GM19035 (cell line): Measurements from ENCODE around the gene LARP7.
"Not testable (repeated sequence)": the region's sequence is repeated elsewhere in the genome, so short reads cannot be mapped to it uniquely, and the experiment has no call there.

Experiments used
- ATAC-seq: cut with Tn5 transposase; IDR thresholded peaks from one replicate; pipeline ENCODE4 v1.9.1; 2021; ENCODE audit not compliant: unreplicated experiment

Gene LARP7

GRCh38 chr4:112636688-112637551 lies at the start of gene LARP7, which contains the start of gene ZGRF1:
Gene LARP7, plus strand, starts transcription at chr4:112637143. Its CDS starts 7,527 bp downstream, at chr4:112644670.
Gene ZGRF1, minus strand, starts transcription at chr4:112636909. Its CDS starts 3,733 bp downstream, at chr4:112633176.
- ATAC-seq = peak; percentile 91

DNA sequence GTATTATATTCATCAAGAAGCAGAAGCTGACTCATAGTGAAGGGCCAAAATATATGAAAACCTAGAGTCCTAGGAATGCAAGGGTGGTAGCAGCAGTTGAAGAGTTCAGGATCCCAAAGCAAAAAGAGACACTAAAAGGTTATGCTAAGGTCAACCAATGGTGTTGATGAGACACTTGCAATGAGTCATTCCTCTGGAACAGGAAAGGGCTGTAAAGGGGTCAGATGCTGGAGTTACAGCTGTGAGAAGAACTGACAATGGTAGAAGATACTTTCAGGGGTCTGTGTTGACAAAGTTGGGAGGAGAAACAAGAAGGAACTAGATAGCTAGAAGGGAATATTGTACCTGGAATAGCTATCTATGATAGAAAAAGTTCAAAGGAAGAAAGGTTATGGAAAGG lies 47.7 kb upstream of the LARP7 start:
- ATAC-seq = no peak

DNA sequence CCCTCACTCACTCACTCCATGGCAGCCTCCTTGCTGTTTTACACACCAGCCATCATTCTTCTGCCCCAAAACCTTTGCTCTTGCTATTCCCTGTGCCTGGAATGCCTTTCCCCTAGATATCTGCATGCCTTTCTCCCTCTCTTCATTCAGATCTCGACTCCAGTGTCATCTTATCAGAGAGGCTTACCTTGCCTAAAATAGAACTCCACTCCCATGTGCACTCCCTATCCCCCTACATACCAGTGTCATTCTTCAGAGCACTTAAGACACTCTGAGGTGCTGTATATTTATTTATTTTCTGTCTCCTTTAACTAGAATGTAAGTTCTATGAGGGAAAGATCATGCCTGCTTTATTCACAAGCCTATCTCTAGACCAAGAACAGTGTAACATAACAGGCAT lies 45.4 kb upstream of the LARP7 start:
- ATAC-seq = no peak

DNA sequence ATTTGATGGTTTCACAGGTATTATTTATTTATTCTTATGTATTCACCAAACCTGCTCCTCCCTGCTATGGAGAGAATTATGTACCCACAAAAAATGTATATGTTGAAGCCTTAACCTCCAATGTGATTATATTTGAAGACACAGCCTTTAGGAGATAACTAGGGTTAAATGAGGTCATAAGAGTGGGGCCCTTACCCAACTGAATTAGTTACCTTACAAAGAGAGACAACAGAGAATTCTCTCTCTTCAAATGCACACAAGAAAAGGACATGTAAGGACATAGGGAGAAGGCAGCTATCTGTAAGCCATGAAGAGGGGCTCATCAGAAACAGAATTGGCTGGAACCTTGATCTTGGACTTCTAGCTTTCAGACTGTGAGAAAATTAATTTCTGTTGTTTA lies 44.2 kb upstream of the LARP7 start:
- no peak for ATAC-seq

DNA sequence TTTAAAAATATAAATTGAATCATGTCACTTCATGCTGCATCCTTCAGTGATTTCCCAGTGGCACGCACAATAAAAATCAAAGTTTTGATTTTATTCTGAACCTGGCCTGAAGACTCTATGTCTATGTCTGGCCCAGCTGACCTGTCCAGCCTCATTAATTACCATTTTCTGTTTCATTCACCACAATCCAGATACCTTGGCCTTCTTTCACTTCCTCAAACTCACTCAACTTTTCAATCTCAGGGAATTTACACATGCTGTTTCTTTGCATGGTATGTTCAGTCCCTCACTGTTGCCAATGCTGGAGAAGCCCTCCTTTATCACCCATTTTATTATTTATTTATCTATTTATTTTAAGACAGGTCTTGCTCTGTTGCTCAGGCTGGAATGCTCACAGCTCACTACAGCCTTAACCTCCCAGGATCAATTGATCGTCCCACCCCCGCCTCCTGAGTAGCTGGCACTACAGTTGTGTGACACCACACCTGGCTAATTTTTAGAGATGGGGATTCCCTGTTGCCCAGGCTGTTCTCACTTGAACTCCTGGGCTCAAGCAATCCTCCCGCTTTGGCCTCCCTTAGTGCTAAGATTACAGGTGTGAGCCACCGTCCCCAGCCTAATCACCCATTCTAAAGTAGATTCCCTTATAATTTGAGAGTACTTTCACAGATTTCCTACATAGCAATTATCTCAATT lies 43.4 kb upstream of the LARP7 start:
- no peak for ATAC-seq

GRCh38 chr4:112594993-112595392 lies 42.0 kb upstream of the LARP7 start:
- ATAC-seq = no peak

- ATAC-seq = peak; percentile 78
These were observed 32.4 kb upstream of the LARP7 start for GRCh38 chr4:112604589-112604988.

- ATAC-seq = not testable (repeated sequence)
These were observed 24.1 kb upstream of the LARP7 start for GRCh38 chr4:112612814-112613213.

DNA sequence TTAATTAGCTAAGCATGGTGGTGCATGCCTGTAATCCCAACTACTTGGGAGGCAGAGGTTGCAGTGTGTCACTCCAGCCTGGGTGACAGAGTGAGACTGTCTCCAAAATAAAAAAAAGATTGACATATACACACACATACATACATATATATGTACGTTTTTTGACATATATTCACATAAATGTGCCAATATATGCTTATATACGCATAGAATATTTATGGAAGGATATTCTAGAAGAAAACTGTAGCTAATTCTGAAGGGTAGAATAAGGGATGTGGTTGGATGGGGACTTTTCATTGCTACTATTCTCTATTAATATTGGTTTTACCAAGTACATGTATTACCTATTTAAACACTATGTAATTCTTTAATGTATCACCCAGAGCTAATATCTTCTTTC lies 20.0 kb upstream of the LARP7 start:
- no peak for ATAC-seq

- no peak for ATAC-seq
These were observed 10.7 kb upstream of the LARP7 start for GRCh38 chr4:112626228-112626627.

DNA sequence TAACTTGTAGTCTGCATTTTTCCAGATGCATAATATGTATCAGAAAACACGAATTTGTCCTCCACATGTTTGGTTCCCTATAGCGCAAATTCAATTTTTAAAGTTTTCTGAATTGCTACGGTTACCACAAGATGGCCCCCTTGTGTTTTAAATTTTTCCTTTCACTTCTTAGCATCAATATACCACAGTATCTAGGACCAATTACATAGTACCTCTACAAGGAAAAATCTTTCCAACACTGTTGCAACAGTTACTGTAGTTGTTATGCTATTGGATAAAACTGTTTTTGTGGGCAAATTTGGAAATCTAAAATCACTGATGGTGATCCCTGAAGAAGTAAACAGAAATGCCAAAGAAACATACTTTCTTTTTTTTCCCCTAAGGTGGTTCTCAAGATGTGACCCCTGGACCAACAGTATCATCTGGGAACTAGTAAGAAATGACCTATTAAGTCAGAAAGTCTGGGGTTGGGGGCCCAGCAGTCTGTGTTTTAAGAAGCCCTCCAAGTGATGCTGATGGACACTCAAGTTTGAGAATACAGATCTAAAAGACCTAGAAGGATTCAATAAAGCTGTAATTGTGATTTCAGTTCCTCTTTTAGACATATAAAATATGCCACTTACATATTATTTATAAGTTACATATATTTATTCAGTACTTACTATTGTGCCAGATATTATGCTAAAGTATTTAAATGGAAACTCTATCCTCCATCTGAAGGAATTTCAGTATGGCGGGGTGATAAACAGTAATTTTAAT lies 3.3 kb upstream of the LARP7 start:
- ATAC-seq = no peak

DNA sequence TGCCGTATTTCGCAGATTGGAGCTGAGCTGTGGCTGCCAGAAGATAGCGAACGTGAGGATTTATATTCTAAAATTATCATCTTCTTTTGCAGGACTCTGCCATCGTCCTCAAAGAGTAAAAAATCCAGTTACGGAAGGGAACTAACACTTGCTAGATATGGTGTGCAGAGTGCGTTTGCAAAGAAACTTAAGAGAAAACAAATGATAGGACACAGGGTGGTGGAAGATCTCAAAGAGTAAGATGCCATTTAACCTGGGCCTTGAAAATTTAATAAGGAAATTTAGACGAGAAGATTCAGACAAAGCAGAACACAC lies 566 bp downstream of the LARP7 start:
- peak; percentile 0 for ATAC-seq

GRCh38 chr4:112642526-112642925 lies 5.6 kb downstream of the LARP7 start:
- ATAC-seq = no peak

GRCh38 chr4:112644595-112645535 lies 7.9 kb downstream of the LARP7 start:
- not testable (repeated sequence) for ATAC-seq

GRCh38 chr4:112645541-112646329 lies 8.8 kb downstream of the LARP7 start:
- no peak for ATAC-seq

DNA sequence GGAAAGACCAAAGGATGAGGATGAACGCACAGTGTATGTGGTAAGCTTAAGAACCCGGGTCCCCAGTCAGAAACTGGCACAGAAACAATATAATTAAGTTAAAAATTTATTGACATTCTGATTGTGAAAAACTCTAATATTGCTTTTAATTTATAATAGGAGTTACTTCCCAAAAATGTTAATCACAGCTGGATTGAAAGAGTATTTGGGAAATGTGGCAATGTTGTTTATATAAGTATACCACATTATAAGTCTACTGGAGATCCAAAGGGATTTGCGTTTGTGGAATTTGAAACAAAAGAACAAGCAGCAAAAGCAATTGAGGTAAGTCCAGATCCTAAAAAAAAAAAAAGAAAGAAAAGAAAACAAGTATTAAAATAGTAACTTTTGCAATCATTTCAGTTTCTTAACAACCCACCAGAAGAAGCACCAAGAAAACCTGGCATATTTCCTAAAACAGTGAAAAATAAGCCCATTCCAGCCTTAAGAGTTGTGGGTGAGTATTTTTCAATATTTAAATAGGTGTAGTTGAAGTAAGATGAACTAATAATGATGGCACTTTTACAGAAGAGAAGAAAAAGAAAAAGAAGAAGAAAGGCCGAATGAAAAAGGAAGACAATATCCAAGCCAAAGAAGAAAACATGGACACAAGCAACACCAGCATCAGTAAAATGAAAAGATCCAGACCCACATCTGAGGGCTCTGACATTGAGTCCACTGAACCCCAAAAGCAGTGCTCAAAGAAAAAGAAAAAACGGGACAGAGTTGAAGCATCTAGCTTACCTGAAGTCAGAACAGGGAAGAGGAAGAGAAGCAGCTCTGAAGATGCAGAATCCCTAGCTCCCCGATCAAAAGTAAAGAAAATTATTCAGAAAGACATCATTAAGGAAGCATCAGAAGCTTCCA lies 9.9 kb downstream of the LARP7 start:
- ATAC-seq = no peak

DNA sequence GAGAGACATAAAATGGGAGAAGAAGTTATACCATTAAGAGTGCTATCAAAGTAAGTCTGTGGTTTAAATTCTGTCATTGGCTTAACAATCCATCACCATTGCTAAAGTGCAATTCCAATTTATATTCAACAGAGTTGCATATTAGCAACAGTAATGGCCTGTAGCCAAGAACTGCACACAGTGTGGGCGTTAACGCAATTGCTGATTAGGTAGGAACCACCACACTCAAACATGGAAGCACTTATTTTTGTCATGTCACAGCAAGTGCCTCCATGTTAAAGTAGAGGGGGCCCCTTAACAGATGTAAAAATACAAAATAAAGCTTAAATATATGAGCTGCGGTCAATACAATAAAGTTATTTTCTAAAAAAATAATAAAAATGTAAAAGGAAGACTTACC lies 10.8 kb downstream of the LARP7 start:
- no peak for ATAC-seq

GRCh38 chr4:112648263-112649054 lies 11.5 kb downstream of the LARP7 start:
- no peak for ATAC-seq
